ENCODE measurements around the gene LECT2. TPM values are rescaled to one million over a fixed set of nuclear protein-coding genes. Genes with fewer than 3 reads are reported as not detected.

Gene LECT2
- polyA plus RNA-seq, 3 donors = 0.79 to 2.1 (median 2.1) TPM

DNA sequence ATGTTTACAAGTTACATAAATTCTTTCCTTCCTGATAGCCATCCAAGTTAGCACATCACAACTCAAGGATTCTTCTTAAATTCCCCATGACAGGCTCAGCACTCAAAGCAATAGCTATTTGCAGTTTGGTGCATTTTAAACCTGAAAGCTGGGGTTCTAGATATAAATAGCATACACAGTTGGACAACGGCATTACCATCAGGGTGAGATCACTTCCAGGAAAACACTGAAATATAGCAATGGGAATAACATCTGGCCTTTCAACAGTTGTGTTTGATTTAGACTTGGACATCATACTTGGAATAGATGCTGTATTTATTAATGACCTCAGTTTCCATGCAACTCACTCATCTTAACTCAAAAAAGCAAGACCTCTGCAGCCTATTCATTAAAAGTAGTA, 24.7 kb upstream of the LECT2 start:
- no peak for DNase-seq (ENCODE audit: low read depth in 3 of 3, low spot score in 2 of 3)

DNA sequence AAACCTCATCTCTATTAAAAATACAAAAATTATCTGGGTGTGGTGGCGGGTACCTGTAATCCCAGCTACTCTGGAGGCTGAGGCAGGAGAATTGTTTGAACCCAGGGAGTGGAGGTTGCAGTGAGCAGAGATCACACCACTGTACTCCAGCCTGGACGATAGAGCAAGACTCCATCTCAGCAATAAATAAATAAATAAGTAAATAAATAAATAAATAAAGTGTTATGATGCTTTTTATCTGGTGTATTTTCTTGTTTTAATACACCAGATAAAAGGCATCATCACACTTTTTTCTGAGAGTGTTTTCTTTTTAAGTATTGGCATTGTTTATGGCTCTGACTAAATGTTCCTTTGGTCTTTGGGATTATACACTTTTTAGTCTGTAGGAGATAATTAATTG, 24.2 kb upstream of the LECT2 start:
- DNase-seq (ENCODE audit: low read depth in 3 of 3, low spot score in 2 of 3) = no peak

DNA sequence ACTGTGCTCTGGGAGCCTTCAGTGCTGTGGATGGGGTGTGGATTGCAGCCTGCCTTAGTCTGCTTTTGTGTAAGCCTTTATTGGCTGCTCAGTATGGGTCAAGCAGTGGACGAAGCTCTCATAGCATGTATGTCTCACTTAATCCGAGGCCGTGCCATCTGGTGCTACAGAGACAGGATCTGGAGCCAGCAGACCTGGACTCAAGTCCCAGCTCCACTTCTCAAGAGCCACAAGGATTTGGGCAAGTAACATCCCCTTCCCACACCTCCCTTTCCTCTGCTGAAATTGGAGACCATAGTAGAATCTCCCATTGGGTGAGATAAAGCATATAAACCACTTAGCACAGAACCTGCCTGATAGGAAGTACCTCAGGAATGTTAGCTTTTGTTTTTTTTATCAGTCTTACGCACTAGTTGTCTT, 23.4 kb upstream of the LECT2 start:
- no peak for DNase-seq (ENCODE audit: low read depth in 3 of 3, low spot score in 2 of 3)

DNA sequence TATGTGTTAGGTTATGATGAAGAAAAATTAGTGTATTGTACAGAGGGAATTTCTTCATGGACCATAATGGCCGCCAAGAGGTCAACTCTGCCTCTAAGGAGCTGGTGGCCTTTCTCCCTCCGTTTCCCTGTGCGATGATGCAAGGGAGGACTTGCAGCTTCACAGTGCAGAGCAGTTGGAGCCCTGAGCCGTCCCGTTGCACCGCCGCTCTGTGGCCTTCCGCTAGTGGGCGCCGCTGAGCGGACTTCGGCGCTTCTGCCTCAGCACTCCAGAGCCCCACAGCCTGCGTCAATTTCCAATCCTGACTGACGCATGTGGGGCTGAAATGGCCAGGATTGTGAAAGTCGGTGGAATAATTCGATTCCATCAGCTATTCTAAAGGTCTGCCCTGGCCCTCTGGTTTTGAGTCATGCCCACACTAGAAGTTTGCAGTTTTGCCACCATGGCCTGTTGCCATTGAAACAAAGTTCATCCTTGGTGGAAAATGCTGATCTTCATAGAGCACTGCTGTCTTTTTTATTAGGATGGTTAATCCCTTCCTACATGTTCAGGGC, 22.7 kb upstream of the LECT2 start:
- DNase-seq (ENCODE audit: low read depth in 3 of 3, low spot score in 2 of 3) = no peak

DNA sequence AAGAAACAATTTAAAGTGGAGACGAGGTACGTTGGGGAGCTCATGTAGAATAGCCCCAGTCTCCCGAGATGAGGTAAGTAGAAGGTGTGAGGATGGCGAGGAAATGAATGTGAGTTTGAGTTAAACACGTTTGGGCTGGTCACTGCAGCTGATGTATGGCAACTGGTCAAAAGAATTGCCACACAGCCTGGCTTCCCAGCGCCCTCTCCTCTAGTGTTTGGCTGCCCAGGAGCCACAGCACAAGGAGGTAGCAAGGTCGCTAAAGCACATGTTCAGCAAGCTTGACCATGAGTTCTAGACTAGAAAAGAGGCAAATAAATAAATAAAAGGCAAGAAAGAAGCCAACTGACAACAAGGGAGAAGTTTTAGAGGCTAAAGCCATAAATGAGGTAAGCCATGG, 21.4 kb upstream of the LECT2 start:
- no peak for DNase-seq (ENCODE audit: low read depth in 3 of 3, low spot score in 2 of 3)

DNA sequence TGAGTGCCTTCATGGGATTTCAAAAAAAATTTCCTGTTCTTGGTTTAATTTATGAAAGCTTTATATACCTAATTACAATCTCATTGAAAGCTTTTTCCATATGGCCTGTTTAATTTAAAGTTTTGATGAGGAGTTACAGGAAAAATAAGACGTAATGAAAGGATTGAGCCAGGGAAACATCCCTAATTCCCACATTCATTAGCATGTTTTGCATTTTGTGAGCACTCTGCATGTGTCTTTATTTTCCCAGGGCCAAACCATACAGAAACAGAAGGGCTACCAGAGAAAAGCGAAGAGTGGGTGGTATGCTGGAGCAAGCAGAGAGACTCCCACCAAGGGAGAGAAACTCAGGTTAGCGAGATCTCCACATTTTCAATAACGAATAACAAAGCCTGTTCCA, 20.3 kb upstream of the LECT2 start:
- DNase-seq (ENCODE audit: low read depth in 3 of 3, low spot score in 2 of 3) = no peak

DNA sequence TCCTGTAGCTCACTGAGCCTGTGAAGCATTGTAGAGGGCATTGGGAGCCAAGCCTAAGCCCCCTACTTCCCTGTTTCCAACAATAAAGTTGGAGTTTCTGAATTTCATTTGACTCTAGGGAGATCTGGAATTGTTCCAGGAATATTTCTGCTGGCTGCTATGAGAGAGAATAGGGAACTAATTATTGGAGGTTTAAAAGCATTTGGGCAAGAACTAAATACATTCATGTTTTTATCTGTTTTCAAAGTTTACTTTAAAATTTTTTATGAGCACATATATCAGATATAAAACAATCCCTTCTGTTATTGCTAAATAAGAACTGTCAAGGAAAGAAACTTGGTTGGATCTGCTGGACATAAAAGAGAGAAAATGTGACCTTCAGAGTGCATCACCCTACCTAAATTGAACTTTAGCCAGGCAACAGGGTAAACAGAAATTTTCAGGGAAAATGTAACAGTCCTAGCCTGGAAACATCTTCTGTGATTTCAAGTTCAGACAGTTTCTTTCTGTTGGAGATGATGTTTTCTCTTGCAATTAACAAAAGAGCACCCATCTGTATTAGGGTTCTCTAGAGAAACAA, 19.3 kb upstream of the LECT2 start:
- DNase-seq (ENCODE audit: low read depth in 3 of 3, low spot score in 2 of 3) = no peak

DNA sequence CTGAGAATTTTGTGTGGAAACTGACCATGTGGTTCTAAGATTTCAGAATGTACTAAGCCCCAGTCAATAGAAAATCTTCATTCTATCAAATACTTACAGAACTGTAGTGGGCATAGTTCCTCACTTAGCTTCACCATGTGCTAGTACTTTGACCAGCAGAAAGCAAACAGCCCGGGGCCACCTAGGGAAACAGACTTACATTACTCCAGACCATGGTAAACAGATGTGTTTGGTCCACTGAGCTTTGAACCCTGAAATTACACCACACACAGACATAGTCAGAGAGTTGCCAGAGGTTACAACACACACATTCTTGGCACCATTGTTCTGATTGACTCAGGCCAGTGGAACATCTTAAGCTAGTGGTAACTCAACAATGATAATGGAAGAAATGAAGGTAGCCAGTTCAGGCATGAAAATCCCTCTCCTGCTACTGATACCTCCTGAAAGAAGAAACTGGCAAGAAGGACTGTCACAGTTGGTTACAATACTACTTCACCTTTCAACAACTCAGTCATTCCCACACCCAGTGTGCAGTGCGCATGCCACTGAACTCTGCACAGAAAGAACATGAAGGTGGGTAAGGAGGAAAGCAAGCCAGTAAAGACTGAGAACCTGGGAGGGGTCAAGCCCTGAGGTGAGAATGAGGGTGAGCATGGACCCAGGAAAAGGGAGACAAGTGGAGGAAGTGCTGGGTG, 18.7 kb upstream of the LECT2 start:
- no peak for DNase-seq (ENCODE audit: low read depth in 3 of 3, low spot score in 2 of 3)

DNA sequence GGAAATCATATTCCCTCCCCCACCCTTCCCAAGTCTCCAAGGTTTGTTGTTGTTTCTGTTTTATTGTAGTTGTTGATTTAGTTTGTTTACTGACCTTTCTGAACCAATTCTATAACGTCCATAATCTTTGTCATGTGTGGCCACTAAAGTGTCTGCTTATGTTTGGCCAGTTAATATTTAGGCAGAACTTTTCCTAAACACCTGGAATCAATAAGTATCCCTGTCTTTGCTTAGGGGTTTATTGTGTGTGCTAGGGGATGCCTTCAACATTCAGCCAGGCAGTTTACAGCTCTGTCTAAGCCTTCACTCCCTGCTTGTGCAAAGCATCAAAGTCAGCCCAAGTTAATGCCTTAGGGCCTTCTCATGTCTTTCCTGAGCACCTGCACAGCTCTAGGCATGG, 16.9 kb upstream of the LECT2 start:
- DNase-seq (ENCODE audit: low read depth in 3 of 3, low spot score in 2 of 3) = no peak

DNA sequence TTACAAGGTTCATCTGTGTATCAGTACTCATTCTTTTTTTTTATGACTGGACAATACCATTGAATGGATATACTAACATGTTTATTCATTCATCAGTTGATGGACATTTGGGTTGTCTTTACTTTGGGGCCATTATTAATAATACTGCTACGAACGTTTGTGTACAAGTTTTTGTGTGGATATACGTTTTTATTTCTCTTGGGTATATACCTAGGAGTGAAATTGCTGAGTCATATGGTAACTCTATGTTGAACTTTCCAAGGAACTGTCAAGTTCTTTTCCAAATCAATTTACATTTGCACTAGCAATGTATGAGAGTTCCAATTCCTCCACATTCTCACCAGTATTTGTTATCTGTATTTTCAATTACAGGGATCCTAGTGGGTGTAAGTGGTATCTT, 12.0 kb upstream of the LECT2 start:
- DNase-seq (ENCODE audit: low read depth in 3 of 3, low spot score in 2 of 3) = no peak

DNA sequence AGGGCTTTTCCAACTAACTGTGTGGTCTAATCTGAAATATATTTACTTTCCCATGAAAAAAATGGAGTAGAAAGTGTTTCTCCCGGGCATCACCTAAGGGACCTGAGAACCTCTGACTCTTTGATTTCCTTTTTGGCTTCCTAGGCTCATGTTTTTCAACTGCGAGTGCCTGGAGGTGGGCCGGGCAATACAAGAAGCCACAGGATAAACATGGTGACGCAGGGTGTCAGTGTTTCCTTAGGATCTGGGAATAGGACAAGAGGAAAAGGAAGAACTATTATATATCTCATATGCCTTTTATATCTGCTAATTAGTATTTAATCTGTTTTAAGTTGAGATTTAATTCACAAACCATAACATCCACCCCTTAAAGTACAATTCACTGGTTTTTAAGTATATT, 11.4 kb upstream of the LECT2 start:
- DNase-seq (ENCODE audit: low read depth in 3 of 3, low spot score in 2 of 3) = no peak

DNA sequence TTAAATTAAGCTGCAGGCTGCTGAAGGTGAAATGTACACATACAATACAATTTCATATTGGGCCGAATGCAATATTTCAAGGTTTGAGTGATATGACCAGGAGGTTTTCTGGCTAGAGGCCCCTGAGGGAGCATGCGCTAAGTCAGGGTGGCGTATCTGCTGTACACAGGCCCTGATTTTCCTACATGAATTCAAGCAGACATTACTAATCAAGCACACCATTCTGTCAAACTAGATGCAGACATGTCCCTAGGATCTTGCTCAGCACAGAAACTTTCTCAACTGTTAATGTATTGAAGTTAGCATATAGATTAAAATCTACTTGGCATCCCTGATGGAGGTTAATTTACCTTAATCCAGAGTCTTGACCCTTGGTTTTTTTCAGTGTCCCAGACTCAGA, 10.7 kb upstream of the LECT2 start:
- DNase-seq (ENCODE audit: low read depth in 3 of 3, low spot score in 2 of 3) = no peak

DNA sequence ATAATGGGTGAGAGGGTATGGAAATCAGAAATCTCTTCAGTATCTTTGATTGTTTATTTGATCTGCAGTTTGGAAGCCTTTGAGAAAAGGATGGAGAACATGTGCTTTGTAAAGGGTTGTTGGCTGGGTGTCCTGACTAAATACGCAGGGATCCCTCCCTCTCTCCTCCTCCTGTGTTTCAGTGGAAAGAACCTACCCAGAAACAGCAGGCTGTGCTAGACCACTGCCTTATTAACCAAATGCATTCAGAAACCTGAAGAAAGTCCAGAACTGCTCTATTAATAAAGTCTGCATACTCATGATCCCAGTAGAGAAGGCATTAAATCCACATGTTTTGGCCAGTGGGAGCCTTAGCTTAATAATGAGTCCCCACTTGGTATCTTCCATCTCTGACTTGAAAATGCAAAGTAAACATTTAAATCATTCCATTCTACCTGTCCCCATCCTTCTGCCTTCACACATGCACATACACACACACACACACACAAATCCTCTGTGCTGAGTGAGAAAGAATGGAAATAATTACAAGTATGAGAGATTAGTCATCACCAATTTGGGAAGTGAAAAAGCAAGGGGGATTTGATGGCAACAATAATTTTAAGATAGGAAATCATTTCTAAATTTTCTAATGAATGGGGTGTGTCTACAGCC, 10.0 kb upstream of the LECT2 start:
- no peak for DNase-seq (ENCODE audit: low read depth in 3 of 3, low spot score in 2 of 3)

DNA sequence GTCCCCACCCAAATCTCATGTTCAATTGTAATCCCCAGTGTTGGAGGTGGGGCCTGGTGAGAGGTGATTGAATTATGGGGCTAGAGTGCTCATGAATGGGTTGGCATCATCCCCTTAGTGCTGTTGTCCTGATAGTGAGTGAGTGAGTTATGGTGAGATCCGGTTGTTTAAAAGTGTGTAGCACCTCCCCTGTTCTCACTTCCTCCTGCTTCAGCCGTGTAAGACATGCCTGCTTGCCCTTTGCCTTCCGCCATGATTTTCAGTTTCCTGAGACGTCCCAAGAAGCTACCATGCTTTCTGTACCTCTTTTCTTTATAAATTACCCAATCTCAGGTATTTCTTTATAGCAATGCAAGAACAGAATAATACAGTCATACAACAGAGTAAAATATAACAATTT, 742 bp upstream of the LECT2 start:
- no peak for DNase-seq (ENCODE audit: low read depth in 3 of 3, low spot score in 2 of 3)

DNA sequence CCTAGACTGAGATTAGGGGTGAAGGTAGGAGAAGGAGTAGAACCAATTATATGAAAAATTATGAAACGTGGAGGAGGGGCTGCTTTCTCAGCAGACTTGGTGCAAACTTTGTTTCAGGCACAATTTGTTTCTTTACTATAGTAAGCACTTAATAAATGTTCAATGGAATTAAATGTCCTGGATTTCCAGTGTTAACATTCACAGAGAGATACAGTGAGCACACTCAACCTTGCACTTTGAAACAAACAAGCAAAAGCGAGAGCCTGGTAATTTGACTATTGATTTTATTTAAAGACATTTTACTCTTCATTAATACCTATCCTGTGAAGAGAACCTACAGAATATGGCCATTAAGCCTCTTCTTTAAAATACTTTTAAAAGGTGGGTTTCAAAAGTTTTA, 933 bp downstream of the LECT2 start:
- DNase-seq (ENCODE audit: low read depth in 3 of 3, low spot score in 2 of 3) = no peak

DNA sequence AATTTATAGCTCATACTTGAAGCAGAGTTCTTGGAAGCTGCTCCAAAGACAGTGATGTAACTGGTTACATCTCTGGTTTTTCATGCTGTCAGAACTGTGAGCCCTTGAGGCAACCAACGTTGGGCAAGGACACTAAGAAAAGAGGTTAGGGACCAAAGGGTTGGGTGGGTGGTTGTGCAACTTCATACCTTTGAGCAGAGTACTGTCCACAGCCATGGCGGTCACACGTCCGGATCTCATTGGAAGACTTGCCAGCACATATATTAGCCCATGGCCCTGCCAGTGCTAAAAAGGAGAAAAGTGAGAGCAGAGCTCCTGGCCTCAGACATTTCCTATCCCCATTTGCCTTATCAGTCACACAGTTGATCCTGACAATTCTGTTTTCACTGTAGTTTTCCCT, 2.1 kb downstream of the LECT2 start:
- DNase-seq (ENCODE audit: low read depth in 3 of 3, low spot score in 2 of 3) = no peak

DNA sequence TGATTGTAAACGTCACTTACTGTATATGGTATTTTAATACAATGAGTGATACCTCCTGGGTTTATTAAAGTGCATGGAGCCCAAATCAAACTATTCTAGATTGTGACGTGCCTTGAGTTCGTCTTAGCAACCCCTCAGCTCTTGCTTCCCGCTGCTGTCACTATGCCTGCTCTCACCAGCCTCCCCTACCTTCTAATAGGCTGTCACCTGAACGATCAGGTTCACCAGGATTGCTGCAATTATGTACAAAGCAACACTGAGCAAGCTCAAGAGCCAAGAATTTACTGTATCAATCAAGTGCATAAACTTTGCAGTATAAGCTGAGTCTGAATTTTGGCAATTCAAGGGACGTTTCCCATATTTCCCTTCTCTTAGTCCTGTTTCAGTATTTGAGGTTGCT, 3.0 kb downstream of the LECT2 start:
- no peak for DNase-seq (ENCODE audit: low read depth in 3 of 3, low spot score in 2 of 3)

DNA sequence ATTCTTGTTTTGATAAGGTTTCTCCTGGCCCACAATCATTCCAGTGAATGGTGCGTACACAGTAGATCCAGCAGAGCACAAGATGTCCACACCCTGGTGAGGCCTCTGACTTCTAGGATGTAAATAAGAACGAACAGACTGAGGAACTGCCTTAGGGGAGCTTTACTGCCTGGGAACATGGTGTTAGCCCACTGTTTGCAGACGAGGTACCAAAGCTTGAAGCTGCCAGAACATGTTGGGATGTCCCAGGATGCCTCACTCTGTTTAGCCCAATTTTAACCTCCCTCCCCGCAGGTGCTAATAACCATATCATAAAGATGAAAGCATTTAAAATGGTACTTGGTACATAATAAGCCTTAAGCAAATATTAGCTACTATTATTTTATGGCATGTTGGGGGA, 3.5 kb downstream of the LECT2 start:
- no peak for DNase-seq (ENCODE audit: low read depth in 3 of 3, low spot score in 2 of 3)

DNA sequence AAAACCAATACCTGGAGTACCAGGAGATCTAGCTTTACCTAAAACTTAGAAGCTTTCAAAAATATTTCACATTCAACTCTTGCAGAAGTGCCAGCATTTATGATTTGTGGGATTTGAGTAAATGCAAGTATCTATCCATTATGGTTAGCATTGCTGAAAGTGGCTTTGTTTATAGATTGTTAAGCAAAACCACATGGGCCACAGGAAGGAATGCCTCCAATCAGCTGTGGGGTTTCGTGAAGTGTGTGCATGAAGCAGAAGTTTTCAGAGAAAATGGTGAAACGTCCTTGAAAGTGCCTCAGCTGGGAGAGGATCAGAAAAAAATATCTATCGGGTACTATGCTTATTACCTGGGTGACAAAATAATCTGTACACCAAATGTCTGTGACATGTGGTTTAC, 4.2 kb downstream of the LECT2 start:
- DNase-seq (ENCODE audit: low read depth in 3 of 3, low spot score in 2 of 3) = no peak

DNA sequence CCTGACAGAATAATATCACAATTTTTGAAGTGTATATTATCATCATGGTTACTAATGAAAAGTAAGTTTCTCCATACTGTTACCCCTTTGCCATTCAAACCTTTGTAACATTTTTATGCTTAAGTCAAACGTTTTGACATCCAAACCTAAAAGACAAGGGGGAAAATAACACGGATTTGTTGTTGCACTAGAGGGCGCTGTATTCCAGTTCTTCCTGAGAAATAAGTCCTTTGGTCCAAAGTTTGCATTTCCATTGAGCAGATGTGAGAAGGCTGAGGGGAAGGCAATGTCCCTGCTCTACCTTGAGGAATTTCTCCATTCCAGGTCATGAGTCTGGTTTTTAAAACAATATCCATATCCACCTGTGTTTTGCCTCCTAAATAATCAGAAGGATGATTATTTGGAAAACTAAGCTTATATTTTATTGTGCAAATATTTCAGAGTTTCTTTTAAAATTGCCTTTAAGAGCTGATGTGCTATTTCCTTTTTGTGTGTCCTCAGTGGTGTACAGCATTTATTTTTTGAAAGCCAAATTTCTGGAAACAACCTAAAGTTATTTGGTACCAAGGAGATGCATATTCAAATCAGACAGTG, 9.7 kb downstream of the LECT2 start:
- peak; percentile 59 to 61 (median 59) for DNase-seq (ENCODE audit: low read depth in 3 of 3, low spot score in 2 of 3)

DNA sequence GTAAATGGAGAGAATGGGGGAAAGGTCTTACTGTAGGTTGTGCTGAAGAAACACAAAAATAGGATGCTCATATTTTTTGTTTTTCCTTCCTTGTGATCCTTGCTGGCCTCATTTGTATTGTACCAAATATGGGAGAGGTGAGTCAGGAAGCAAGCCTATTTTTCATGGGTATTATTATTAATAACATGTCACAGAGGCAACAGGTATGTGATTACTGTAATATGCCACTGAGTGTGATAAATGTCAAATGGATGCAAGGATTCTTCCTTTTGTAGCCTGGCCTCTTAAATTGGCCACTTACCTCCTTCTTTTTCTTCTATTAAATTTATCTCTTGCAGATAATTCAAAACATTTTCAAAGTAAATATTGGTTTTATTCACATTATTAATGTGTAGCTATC, 10.2 kb downstream of the LECT2 start:
- no peak for DNase-seq (ENCODE audit: low read depth in 3 of 3, low spot score in 2 of 3)
